Measurements from ENCODE around the gene ANKS1B.

Gene ANKS1B

DNA sequence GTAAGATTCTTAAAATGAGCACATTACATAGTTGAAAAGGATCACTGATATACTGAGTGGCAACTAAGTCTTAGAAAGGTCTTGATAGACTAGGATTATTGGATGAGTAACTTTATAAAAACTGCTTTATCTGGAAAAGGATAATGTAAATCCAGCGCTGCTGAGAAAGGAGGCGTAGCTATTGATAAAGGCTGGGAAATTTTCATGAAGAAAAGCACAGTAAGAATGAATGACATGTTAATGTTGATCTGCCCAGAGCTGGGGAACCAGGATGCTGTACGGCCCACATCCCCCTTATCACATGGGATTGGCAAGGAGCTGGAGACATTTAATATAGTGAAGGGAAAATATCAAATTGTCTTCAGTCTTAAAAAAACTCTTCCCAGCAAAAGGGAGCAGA, 1165.7 kb downstream of the ANKS1B start:
- TF ChIP-seq, protein P1, sequence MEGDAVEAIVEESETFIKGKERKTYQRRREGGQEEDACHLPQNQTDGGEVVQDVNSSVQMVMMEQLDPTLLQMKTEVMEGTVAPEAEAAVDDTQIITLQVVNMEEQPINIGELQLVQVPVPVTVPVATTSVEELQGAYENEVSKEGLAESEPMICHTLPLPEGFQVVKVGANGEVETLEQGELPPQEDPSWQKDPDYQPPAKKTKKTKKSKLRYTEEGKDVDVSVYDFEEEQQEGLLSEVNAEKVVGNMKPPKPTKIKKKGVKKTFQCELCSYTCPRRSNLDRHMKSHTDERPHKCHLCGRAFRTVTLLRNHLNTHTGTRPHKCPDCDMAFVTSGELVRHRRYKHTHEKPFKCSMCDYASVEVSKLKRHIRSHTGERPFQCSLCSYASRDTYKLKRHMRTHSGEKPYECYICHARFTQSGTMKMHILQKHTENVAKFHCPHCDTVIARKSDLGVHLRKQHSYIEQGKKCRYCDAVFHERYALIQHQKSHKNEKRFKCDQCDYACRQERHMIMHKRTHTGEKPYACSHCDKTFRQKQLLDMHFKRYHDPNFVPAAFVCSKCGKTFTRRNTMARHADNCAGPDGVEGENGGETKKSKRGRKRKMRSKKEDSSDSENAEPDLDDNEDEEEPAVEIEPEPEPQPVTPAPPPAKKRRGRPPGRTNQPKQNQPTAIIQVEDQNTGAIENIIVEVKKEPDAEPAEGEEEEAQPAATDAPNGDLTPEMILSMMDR (IDR thresholded peaks at IDR 0.05; ENCODE audit: low read depth, low read length, missing control alignments) = no peak
- in situ Hi-C loops (cut with HindIII; ENCODE audit: low pct_ligation_motif_present, low sequenced_read_pairs) = no loop called here

DNA sequence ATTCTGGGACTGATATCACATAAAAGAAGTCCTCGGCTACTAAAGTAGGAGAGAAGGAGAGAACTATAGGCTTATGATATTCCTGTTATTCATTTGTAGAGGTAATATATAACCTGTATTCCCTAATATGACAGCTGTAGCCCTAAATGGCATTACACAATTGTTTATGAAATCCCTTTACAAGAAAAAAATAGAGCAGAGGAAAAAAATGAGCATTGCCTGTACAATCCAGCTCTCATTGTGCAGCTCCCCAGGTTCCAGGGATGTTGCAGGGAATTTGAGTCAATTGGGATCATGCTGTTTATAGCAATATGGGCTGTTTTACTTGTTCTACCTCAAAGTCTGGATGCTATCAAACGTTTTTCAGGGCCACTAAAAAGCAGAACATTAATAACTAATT, 1166.5 kb downstream of the ANKS1B start:
- Histone ChIP-seq H3K36me3 (replicated peaks) (no peaks in the 10 kb centered on the region), H3K27me3 (replicated peaks) (no peaks in the 10 kb centered on the region), H3K4me3 (ENCODE audit: low read depth, low read length) (no peak overlapping the region), H3K27ac (no peak overlapping the region)
- DNase-seq = no peak
- TF ChIP-seq, protein P1 (IDR thresholded peaks at IDR 0.05; ENCODE audit: low read depth, low read length, missing control alignments) = no peak
- in situ Hi-C loops (cut with HindIII; ENCODE audit: low pct_ligation_motif_present, low sequenced_read_pairs) = no loop called here

More for the DNA sequence above, 1165.7 kb downstream of the ANKS1B start:
- no peak for DNase-seq
- H3K27ac ChIP-seq = no peak overlapping the region
- no peak overlapping the region for H3K4me3 ChIP-seq (ENCODE audit: low read depth, low read length)
- H3K27me3 ChIP-seq (replicated peaks) = no peaks in the 10 kb centered on the region
- no peaks in the 10 kb centered on the region for H3K36me3 ChIP-seq (replicated peaks)

DNA sequence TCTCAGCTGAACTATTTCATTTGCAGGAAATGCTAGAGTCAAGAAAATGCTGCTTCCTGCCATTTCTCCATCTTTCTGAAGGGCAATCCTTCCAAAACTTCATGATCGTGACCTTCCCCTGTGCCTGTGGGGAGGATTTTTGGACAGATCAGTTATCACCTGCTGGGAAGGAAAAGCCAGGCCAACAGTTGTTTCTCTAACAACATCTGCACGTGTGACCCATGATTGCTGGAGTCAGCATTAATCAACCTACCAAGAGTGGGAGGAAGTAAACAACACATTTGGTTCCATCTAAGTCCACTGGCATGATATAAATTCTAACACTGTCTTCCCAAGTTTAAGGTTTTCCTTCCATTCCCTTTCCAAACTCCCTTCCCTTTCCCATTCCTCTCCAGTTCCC, 1167.0 kb downstream of the ANKS1B start:
- Histone ChIP-seq H3K36me3 (replicated peaks) (no peaks in the 10 kb centered on the region), H3K4me3 (ENCODE audit: low read depth, low read length) (no peak overlapping the region), H3K27ac (no peak overlapping the region), H3K27me3 (replicated peaks) (no peaks in the 10 kb centered on the region)
- in situ Hi-C loops (cut with HindIII; ENCODE audit: low pct_ligation_motif_present, low sequenced_read_pairs) = no loop called here
- no peak for DNase-seq
- TF ChIP-seq, protein P1 (IDR thresholded peaks at IDR 0.05; ENCODE audit: low read depth, low read length, missing control alignments) = no peak

DNA sequence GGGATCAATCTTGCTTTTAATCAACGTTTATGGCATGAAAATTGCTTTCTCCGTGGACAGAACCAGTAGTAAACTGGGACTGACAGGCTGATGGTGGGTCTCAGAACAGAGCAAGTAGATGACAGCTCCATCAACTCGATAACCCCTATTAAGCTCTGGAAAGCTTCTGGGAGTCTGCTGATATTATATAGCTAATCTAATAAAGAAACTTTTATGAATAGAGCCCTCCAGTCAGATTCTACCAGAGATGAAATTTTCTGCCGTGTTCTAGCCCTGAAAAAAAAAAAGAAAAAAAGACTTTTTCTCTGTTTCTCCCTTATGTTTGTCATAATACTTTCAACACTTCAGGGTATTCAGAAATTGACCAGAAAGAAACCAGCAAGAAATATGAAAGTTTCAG, 1168.0 kb downstream of the ANKS1B start:
- Histone ChIP-seq H3K27ac (no peak overlapping the region), H3K4me3 (ENCODE audit: low read depth, low read length) (no peak overlapping the region), H3K36me3 (replicated peaks) (no peaks in the 10 kb centered on the region), H3K27me3 (replicated peaks) (no peaks in the 10 kb centered on the region)
- TF ChIP-seq, protein P1 (IDR thresholded peaks at IDR 0.05; ENCODE audit: low read depth, low read length, missing control alignments) = no peak
- DNase-seq = no peak
- in situ Hi-C loops (cut with HindIII; ENCODE audit: low pct_ligation_motif_present, low sequenced_read_pairs) = no loop called here

DNA sequence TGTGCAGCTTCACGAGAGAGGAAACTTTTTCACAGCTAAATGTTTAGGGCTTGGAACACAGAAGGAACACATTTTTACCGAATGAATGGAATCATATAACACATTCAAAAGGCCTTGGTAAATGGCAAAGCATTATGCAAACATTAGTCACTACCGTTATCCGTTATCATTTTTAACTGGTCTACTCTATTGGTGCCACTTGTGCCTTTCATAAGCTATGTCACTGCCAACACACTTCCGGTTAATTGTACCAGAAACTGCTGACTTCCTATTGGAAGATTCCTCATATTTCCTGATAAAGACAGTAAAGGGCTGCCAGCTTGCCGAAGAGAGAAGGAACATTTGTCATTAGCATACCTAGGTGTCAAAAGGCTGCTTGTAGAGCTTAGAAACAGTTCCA, 1170.5 kb downstream of the ANKS1B start:
- no peak for DNase-seq
- Histone ChIP-seq H3K36me3 (replicated peaks) (no peaks in the 10 kb centered on the region), H3K4me3 (ENCODE audit: low read depth, low read length) (no peak overlapping the region), H3K27me3 (replicated peaks) (no peaks in the 10 kb centered on the region), H3K27ac (no peak overlapping the region)
- in situ Hi-C loops (cut with HindIII; ENCODE audit: low pct_ligation_motif_present, low sequenced_read_pairs) = no loop called here
- TF ChIP-seq, protein P1 (IDR thresholded peaks at IDR 0.05; ENCODE audit: low read depth, low read length, missing control alignments) = no peak

DNA sequence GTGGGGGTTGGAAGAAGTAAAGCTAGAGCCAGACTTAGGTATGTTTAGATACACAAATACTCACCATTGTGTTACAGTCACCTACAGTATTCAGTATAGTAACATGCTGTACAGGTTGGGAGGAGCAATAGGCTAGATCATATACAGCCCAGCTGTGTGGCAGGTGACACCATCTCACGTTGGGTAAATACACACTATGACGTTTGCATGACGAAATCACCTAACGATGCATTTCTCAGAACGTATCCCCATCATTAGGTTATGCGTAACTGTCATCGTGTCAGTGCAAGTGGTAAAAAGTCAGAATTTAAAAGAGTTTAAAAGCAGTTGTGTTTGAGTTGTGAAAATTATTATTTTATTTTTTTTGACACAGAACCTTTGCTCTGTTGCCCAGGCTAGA, 1172.5 kb downstream of the ANKS1B start:
- H3K27ac ChIP-seq = no peak overlapping the region
- in situ Hi-C loops (cut with HindIII; ENCODE audit: low pct_ligation_motif_present, low sequenced_read_pairs) = no loop called here
- no peak for DNase-seq
- TF ChIP-seq, protein P1 (IDR thresholded peaks at IDR 0.05; ENCODE audit: low read depth, low read length, missing control alignments) = no peak
- H3K4me3 ChIP-seq (ENCODE audit: low read depth, low read length) = no peak overlapping the region
- no peaks in the 10 kb centered on the region for H3K27me3 ChIP-seq (replicated peaks)
- H3K36me3 ChIP-seq (replicated peaks) = no peaks in the 10 kb centered on the region

Data from brain microvascular endothelial cell (primary cell).